ENCODE measurements around the gene TAF15. TPM values are rescaled to one million over a fixed set of nuclear protein-coding genes. Genes with fewer than 3 reads are reported as not detected.

The TAF15 gene
- total RNA-seq, 1 donor from 2014 or later = 315 TPM

DNA sequence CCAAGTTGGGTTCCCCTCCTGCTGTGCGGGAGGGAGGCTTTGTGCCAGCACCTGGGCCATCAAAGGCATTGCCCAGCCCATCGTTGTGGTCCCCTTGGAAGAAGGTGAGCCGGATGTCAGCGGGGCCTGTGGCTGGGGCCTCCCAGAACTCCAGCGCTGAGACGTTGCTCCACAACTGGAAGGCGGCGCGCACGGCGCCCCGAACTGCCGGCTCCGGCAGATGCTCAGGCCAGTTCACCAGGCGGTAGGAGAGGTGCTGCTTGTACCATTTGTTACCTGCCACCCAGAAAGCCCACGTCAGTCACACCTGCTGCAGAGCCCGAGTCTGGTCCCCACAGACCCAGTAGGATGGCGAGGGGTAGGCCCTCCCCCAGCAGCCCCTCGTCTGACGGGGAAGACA, 36.2 kb upstream of the TAF15 start:
- H3K27ac Mint-ChIP-seq = no peak overlapping the region
- no peak overlapping the region for H3K4me3 Mint-ChIP-seq (ENCODE audit: low read depth)
- H3K27me3 Mint-ChIP-seq (ENCODE audit: low read depth) = peaks cover 17% of the 10 kb centered on the region
- intact Hi-C loops (cut with micrococcal nuclease) = no loop called here
- H3K36me3 Mint-ChIP-seq (ENCODE audit: low read depth) = no peaks in the 10 kb centered on the region
- no peaks in the 10 kb centered on the region for H3K4me1 Mint-ChIP-seq (ENCODE audit: low read depth)
- no peaks in the 10 kb centered on the region for H3K9me3 Mint-ChIP-seq
- no peak for DNase-seq (ENCODE audit: low spot score)

DNA sequence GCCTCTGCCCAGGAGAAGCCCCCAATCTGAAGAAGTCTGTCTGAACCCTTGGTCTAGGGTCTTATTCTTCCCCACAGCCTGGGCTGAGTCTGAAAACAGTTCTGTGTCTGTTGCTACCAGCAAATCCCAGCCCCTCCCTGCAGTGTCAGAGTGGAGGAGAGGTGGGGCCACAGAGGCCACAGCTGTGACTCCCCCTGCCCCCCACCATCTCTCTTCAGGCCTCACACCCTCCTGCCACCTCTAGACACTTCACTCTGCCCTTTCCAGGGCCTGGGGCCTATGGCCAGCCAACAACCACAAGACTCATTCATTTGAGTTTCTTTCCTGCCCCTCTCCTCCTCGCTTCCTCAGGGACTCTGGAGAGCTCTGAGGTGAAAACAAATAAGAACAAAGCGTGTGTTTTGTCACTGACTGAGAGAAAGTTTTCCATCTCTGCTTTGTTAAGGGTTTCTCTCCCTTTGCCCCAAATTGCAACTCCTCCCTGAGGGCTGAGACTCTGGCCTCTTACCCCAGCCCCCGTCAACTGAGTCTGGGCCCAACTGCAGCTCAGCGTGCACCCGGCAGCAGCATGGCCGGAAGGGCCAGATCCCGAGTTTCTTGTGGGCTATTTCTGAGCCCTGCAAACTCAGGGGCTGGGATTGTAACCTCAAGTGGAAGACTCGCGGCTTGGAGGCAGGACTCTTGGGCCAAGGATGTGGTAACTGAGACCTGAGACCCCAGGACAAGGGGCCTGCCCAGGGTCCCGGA, 35.4 kb upstream of the TAF15 start:
- no peak for DNase-seq (ENCODE audit: low spot score)
- no peaks in the 10 kb centered on the region for H3K9me3 Mint-ChIP-seq
- peaks cover 21% of the 10 kb centered on the region for H3K27me3 Mint-ChIP-seq (ENCODE audit: low read depth)
- H3K36me3 Mint-ChIP-seq (ENCODE audit: low read depth) = no peaks in the 10 kb centered on the region
- no peaks in the 10 kb centered on the region for H3K4me1 Mint-ChIP-seq (ENCODE audit: low read depth)
- H3K4me3 Mint-ChIP-seq (ENCODE audit: low read depth) = no peak overlapping the region
- no peak overlapping the region for H3K27ac Mint-ChIP-seq
- intact Hi-C loops (cut with micrococcal nuclease) = no loop called here

DNA sequence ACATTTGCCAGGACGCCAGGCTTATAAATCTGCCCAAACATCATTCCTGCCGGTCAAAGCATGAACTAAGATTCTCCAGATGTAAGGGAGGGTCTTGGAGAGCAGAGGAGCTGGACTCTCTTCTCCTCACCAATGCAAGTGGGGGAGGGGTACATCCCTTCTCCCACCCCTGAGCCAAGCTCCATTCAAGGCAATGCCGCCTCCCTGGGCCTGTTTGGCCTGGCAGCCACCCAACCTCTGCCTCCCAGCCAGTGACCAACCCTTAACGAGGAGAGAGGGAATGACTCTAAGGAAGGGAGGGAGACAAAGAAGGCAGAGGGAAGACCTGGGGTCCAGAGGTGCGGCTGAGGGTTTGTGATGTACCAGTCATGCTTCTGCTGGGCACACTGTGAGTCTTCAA, 34.8 kb upstream of the TAF15 start:
- Mint-ChIP-seq H3K27ac (no peak overlapping the region), H3K27me3 (ENCODE audit: low read depth) (peaks cover 22% of the 10 kb centered on the region), H3K36me3 (ENCODE audit: low read depth) (no peaks in the 10 kb centered on the region), H3K4me3 (ENCODE audit: low read depth) (no peak overlapping the region), H3K9me3 (no peaks in the 10 kb centered on the region), H3K4me1 (ENCODE audit: low read depth) (no peaks in the 10 kb centered on the region)
- intact Hi-C loops (cut with micrococcal nuclease) = no loop called here
- no peak for DNase-seq (ENCODE audit: low spot score)

DNA sequence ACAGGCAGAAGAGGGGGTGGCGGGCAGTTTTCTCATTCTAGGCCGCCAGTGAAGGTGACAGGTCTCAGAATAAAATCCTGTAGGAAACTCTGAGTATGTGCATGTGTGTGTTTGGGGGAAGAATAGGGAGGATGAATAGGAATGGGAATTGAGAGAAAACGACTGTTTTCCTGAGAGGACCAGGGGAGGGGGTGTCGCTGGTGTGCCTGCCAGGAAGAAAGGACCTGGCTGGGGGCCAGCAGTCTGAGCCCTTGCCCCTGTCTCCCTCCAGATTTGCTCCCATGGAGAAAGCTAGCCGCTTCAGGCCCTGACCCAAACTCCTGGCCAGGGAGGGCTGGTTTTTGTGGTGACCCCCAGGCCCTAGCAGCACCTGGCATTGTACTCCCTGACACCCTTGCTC, 34.2 kb upstream of the TAF15 start:
- Mint-ChIP-seq H3K27me3 (ENCODE audit: low read depth) (peaks cover 22% of the 10 kb centered on the region), H3K4me3 (ENCODE audit: low read depth) (no peak overlapping the region), H3K27ac (no peak overlapping the region), H3K36me3 (ENCODE audit: low read depth) (no peaks in the 10 kb centered on the region), H3K9me3 (no peaks in the 10 kb centered on the region), H3K4me1 (ENCODE audit: low read depth) (no peaks in the 10 kb centered on the region)
- intact Hi-C loops (cut with micrococcal nuclease) = no loop called here
- no peak for DNase-seq (ENCODE audit: low spot score)

DNA sequence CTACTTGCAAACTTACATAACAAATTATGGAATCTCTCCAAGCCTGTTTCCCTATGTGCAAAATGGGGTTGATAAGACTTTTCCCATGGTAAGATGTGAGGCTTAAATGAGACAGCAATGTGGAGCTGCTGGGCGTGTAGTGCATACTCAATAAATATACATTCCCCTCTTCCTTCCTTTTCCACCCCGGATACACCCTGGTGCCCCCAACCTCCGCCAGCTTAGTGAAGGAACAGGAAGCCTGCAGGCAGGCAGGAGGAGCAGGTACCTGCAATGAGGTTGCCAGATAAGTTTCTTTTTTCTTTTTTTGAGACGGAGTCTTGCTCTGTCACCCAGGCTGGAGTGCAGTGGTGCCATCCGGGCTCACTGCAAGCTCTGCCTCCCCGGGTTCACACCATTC, 33.7 kb upstream of the TAF15 start:
- Mint-ChIP-seq H3K4me3 (ENCODE audit: low read depth) (no peak overlapping the region), H3K27ac (no peak overlapping the region), H3K9me3 (no peaks in the 10 kb centered on the region), H3K4me1 (ENCODE audit: low read depth) (no peaks in the 10 kb centered on the region), H3K36me3 (ENCODE audit: low read depth) (no peaks in the 10 kb centered on the region), H3K27me3 (ENCODE audit: low read depth) (peaks cover 22% of the 10 kb centered on the region)
- DNase-seq (ENCODE audit: low spot score) = no peak
- intact Hi-C loops (cut with micrococcal nuclease) = no loop called here

DNA sequence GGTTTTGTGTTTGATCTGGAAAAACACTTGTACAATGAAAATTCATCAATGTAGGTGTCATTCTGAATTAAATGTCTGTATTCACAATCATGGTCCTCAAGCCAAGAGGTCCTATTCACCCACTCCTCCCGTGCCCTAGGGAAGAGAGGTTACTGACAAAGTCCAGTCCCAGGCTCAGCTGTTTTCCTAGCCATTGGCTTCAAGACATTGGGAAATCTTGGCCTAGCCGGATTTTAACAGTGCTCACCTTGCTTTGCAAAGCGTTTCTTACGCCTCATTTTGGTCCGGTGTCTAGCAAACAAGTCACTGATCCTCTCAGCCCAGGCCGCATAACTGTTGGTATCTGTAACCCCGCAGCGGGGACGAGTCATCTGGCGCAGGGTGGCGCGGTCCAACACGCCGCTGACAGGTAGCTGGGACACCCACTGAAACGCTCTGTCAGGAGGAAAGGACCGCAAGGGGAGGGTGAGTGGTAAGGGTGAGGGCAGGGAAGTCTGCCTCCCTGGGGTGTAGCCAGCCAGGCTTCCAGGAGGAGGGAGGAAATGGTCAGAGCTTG, 30.6 kb upstream of the TAF15 start:
- Mint-ChIP-seq H3K27me3 (ENCODE audit: low read depth) (peaks cover 26% of the 10 kb centered on the region), H3K4me3 (ENCODE audit: low read depth) (no peak overlapping the region), H3K4me1 (ENCODE audit: low read depth) (no peaks in the 10 kb centered on the region), H3K9me3 (no peaks in the 10 kb centered on the region), H3K36me3 (ENCODE audit: low read depth) (no peaks in the 10 kb centered on the region), H3K27ac (no peak overlapping the region)
- intact Hi-C loops (cut with micrococcal nuclease) = no loop called here
- no peak for DNase-seq (ENCODE audit: low spot score)

DNA sequence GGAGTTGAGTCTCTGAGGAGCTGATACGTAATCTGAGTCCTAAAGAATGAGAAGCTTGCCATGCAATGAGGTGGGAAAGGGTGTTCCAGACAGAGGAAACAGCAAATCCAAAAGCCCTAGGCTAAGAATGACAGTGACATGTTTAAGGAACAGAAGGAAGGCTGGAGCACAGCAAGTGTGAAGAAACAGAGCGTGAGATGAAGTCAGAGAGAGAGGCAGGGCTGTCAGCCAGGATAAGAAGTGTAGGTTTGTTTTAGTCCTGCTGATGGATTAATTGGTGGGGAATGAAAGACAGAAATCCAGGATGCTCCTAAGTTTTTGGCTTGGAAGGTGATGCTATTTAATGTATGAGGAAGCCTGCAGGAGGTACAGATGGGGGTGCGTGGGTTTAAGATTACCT, 28.3 kb upstream of the TAF15 start:
- no peaks in the 10 kb centered on the region for H3K9me3 Mint-ChIP-seq
- intact Hi-C loops (cut with micrococcal nuclease) = no loop called here
- H3K4me1 Mint-ChIP-seq (ENCODE audit: low read depth) = no peaks in the 10 kb centered on the region
- no peak for DNase-seq (ENCODE audit: low spot score)
- no peak overlapping the region for H3K27ac Mint-ChIP-seq
- H3K4me3 Mint-ChIP-seq (ENCODE audit: low read depth) = no peak overlapping the region
- H3K36me3 Mint-ChIP-seq (ENCODE audit: low read depth) = no peaks in the 10 kb centered on the region
- peaks cover 22% of the 10 kb centered on the region for H3K27me3 Mint-ChIP-seq (ENCODE audit: low read depth)

DNA sequence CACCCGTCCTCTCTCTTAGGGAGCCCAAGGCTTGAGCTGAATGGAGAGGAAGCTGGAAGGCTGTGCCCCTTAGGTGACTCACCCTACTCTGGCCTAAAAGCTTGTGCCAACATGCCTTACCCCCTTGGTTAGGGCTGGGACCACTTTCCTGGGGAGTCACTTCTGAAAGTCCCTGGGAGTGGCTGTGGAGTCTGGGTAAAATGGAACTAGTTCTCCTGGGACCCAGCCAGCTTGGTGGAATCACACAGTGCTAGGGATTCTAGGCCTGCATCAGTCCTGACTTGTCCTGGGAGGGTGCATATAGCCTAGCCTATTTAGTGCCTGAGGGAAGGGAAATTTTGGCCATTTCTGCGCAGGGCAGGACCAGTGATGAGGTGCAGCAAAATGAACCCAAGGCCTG, 24.4 kb upstream of the TAF15 start:
- intact Hi-C loops (cut with micrococcal nuclease) = no loop called here
- Mint-ChIP-seq H3K27ac (no peak overlapping the region), H3K4me3 (ENCODE audit: low read depth) (no peak overlapping the region), H3K36me3 (ENCODE audit: low read depth) (no peaks in the 10 kb centered on the region), H3K27me3 (ENCODE audit: low read depth) (peaks cover 37% of the 10 kb centered on the region), H3K4me1 (ENCODE audit: low read depth) (peaks cover 3% of the 10 kb centered on the region), H3K9me3 (no peaks in the 10 kb centered on the region)
- no peak for DNase-seq (ENCODE audit: low spot score)

DNA sequence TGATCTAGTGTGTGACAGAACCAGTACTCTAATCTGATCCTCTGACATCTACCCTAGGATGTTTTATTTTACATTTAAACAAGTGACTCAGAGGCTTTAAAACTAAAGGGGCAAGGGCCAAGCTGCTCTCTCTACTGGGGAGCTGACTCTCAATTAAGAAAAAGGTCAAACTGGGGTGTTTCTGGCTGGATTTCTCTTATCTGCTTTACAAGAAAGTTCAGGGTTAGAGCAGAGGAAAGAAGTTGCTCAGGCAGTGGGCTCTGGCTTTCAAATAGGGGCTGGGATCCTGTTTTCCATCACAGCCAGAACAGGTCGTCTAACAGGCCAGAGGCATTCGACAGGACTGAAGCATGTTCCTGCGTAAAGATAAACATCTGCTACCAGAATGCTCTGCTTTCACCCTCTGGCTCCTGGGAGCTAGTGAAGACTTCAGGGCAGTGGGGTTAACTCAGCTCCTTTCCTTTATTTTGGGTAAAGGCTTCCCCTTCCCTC, 22.3 kb upstream of the TAF15 start:
- peaks cover 3% of the 10 kb centered on the region for H3K4me1 Mint-ChIP-seq (ENCODE audit: low read depth)
- peaks cover 38% of the 10 kb centered on the region for H3K27me3 Mint-ChIP-seq (ENCODE audit: low read depth)
- H3K9me3 Mint-ChIP-seq = no peaks in the 10 kb centered on the region
- H3K27ac Mint-ChIP-seq = no peak overlapping the region
- DNase-seq (ENCODE audit: low spot score) = no peak
- no peaks in the 10 kb centered on the region for H3K36me3 Mint-ChIP-seq (ENCODE audit: low read depth)
- H3K4me3 Mint-ChIP-seq (ENCODE audit: low read depth) = no peak overlapping the region
- intact Hi-C loops (cut with micrococcal nuclease) = no loop called here

DNA sequence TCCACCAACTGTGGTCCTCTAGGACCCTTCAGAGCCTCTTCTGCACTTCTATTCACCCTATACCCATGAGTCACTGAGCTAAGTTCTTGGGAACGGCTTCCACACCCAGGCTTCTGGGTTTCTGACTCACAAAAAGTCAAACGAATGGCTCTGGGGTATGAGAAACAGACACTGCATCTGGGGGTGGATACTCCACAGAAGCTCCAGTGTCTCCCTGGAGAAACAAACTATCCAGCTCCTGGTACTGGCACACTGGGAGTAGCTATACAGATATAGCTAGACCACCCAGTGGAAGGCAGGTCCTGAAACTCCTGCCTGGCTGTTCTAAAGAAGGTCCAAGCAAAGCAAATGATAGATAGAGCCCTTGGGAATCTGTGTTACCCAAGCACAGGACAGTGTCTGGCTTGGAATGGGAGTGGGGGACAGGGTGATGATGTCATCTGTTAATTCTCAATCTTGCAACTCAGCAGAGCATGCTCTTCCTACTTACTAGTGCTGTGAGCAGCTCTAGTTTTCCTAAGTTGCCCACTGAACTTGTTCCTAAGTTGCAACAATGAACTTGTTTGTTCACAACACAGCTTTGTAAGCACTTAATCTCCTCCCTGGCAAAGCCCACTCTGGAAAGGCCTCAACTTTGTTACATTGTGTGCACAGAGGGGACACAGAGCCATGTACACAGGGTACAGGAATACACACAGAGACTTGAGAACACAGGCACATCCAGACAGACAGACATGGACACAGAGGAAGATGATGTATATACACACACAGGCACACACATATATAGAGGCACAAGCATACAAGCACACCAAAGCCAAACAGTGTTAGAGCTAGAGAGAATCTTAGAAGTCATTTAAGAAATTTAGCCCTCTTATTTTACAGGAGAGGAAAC, 20.6 kb upstream of the TAF15 start:
- Mint-ChIP-seq H3K9me3 (no peaks in the 10 kb centered on the region), H3K27me3 (ENCODE audit: low read depth) (peaks cover 51% of the 10 kb centered on the region), H3K4me3 (ENCODE audit: low read depth) (no peak overlapping the region), H3K27ac (no peak overlapping the region), H3K36me3 (ENCODE audit: low read depth) (no peaks in the 10 kb centered on the region), H3K4me1 (ENCODE audit: low read depth) (peaks cover 3% of the 10 kb centered on the region)
- intact Hi-C loops (cut with micrococcal nuclease) = no loop called here
- DNase-seq (ENCODE audit: low spot score) = no peak

DNA sequence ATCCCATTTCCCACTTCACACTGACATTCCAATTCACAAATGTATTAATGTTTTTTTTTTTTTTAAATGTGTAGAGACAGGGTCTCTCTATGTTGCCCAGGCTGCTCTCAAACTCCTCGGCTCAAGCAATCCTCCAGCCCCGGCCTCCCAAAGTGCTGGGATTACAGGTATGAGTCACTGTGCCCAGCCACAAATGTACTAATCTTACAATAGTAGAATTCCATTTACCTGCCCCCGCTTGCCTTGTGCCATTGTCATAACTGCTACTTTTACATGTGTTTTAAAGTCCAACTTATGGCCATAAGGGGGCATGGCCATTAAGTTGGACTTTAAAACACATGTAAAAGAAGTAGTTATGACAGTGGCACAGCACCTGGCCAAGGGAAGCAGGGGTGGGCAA, 18.4 kb upstream of the TAF15 start:
- H3K4me3 Mint-ChIP-seq (ENCODE audit: low read depth) = no peak overlapping the region
- intact Hi-C loops (cut with micrococcal nuclease) = no loop called here
- no peaks in the 10 kb centered on the region for H3K9me3 Mint-ChIP-seq
- no peaks in the 10 kb centered on the region for H3K36me3 Mint-ChIP-seq (ENCODE audit: low read depth)
- H3K4me1 Mint-ChIP-seq (ENCODE audit: low read depth) = peaks cover 5% of the 10 kb centered on the region
- H3K27ac Mint-ChIP-seq = no peak overlapping the region
- peaks cover 66% of the 10 kb centered on the region for H3K27me3 Mint-ChIP-seq (ENCODE audit: low read depth)
- DNase-seq (ENCODE audit: low spot score) = no peak

DNA sequence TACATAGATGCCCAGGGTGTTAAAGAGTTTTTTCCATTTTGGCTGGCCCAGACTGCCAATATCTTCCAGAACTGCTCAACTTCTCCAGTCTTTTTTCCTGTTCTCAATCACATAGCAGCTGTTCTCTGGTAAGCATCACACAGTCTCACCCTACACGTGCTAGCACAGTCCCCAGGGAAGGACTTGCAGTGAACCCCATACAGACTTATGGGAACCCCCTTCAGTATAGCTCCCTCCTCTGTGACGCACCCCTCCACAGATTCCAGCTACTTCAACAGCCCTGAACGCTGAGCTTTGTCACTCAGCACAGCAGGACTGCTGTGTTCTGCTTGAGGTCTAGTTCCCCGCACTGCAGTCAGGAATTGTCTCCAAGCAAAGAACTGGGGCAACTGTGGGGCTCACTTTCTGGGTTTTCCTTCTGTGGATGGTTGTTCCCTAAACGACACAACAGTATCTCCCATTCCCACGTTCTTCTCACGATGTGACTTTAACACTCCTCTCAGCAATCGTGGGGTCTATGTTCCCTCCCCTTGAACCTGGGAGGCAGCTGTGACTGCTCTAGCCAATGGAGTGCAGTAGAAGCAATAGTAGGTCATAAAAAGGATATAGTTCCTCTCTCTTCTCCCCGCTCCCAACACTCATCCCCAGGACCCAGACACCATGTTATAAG, 17.5 kb upstream of the TAF15 start:
- H3K4me1 Mint-ChIP-seq (ENCODE audit: low read depth) = peaks cover 11% of the 10 kb centered on the region
- H3K36me3 Mint-ChIP-seq (ENCODE audit: low read depth) = no peaks in the 10 kb centered on the region
- peaks cover 68% of the 10 kb centered on the region for H3K27me3 Mint-ChIP-seq (ENCODE audit: low read depth)
- H3K9me3 Mint-ChIP-seq = no peaks in the 10 kb centered on the region
- H3K27ac Mint-ChIP-seq = no peak overlapping the region
- no peak overlapping the region for H3K4me3 Mint-ChIP-seq (ENCODE audit: low read depth)
- intact Hi-C loops (cut with micrococcal nuclease) = no loop called here
- DNase-seq (ENCODE audit: low spot score) = no peak

Data from activated T-helper 2 cell treated with anti-CD3 and anti-CD28 coated beads, Interferon-gamma antibody, Interleukin-2, Interleukin-4, amounts not matched to agents 10 μg/mL and 5 μg/mL and 100 μg/mL, durations not matched to agents 14 hours and 24 hours and 36 hours (primary cell).